ENCODE measurements around the gene BHMT.

DNA sequence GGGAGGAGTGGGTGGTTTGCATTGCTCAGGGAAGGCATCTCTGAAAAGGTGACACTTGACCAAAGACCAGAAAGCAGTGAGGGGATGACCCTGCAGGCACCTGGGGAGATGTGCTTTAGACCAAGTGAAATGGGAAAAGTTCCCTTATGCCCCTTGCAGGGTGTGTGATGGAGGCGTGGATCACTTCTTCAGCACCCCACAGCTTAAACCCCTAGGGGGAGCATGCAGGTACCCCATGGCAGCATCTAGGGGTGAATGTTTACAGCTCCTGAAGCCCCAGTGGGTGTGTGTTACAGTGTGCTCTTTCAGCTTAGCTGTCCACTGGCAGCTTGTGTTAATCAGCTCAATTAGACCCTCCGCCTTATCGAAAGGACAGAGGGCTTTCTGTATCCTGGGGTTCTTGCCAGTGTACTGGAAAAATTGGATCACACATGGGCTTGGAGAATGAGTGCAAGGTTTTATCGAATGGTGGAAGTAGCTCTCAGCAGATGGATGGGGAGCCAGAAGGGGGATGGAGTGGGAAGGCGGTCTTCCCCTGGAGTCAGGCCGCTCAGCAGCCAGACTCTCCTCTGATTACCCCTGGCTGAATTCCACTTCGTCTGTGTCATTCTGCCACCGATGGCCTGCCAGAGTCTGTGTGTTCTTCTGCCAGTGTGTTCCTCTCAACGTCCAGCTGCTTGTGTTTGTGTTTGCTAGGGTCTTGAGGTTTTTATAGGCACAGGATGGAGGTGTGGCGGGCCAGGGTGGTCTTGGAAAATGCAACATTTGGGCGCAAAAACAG, 35.8 kb upstream of the BHMT start:
- TF ChIP-seq, protein P1, sequence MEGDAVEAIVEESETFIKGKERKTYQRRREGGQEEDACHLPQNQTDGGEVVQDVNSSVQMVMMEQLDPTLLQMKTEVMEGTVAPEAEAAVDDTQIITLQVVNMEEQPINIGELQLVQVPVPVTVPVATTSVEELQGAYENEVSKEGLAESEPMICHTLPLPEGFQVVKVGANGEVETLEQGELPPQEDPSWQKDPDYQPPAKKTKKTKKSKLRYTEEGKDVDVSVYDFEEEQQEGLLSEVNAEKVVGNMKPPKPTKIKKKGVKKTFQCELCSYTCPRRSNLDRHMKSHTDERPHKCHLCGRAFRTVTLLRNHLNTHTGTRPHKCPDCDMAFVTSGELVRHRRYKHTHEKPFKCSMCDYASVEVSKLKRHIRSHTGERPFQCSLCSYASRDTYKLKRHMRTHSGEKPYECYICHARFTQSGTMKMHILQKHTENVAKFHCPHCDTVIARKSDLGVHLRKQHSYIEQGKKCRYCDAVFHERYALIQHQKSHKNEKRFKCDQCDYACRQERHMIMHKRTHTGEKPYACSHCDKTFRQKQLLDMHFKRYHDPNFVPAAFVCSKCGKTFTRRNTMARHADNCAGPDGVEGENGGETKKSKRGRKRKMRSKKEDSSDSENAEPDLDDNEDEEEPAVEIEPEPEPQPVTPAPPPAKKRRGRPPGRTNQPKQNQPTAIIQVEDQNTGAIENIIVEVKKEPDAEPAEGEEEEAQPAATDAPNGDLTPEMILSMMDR (IDR thresholded peaks at IDR 0.05): no peak
- TF ChIP-seq ZNF138 (CRISPR knock-in tag; conservative IDR thresholded peaks at IDR 0.05): no peak
- TF ChIP-seq, protein P2, sequence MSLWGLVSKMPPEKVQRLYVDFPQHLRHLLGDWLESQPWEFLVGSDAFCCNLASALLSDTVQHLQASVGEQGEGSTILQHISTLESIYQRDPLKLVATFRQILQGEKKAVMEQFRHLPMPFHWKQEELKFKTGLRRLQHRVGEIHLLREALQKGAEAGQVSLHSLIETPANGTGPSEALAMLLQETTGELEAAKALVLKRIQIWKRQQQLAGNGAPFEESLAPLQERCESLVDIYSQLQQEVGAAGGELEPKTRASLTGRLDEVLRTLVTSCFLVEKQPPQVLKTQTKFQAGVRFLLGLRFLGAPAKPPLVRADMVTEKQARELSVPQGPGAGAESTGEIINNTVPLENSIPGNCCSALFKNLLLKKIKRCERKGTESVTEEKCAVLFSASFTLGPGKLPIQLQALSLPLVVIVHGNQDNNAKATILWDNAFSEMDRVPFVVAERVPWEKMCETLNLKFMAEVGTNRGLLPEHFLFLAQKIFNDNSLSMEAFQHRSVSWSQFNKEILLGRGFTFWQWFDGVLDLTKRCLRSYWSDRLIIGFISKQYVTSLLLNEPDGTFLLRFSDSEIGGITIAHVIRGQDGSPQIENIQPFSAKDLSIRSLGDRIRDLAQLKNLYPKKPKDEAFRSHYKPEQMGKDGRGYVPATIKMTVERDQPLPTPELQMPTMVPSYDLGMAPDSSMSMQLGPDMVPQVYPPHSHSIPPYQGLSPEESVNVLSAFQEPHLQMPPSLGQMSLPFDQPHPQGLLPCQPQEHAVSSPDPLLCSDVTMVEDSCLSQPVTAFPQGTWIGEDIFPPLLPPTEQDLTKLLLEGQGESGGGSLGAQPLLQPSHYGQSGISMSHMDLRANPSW (CRISPR knock-in tag; conservative IDR thresholded peaks at IDR 0.05; ENCODE audit: low read depth): no peak
- no peak for TF ChIP-seq TCF7 (CRISPR knock-in tag; IDR thresholded peaks at IDR 0.05; ENCODE audit: low read depth)
- TF ChIP-seq RORB (CRISPR knock-in tag; IDR thresholded peaks at IDR 0.05): no peak
- TF ChIP-seq ETV6 (CRISPR knock-in tag; IDR thresholded peaks at IDR 0.05): no peak
- TF ChIP-seq, protein P3, sequence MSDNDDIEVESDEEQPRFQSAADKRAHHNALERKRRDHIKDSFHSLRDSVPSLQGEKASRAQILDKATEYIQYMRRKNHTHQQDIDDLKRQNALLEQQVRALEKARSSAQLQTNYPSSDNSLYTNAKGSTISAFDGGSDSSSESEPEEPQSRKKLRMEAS (CRISPR knock-in tag; IDR thresholded peaks at IDR 0.05): no peak
- no peak for TF ChIP-seq NR3C1 (CRISPR knock-in tag; conservative IDR thresholded peaks at IDR 0.05; ENCODE audit: low read depth)
- TF ChIP-seq, protein P4, sequence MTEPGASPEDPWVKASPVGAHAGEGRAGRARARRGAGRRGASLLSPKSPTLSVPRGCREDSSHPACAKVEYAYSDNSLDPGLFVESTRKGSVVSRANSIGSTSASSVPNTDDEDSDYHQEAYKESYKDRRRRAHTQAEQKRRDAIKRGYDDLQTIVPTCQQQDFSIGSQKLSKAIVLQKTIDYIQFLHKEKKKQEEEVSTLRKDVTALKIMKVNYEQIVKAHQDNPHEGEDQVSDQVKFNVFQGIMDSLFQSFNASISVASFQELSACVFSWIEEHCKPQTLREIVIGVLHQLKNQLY (CRISPR knock-in tag; IDR thresholded peaks at IDR 0.05): no peak
- TF ChIP-seq HMGA2 (CRISPR knock-in tag; IDR thresholded peaks at IDR 0.05): no peak

Data from WTC11 (cell line).